SH-SY5Y (cell line): ENCODE measurements around the gene GRIK1.

Source experiments
- GATA2 ChIP-seq: IDR thresholded peaks from 2 replicates; pipeline ENCODE4 v1.6.1; 2011; ENCODE audit warnings: mild to moderate bottlenecking, low read depth, low read length
- GATA3 ChIP-seq: IDR thresholded peaks from 2 replicates; pipeline ENCODE4 v1.6.1; 2011; ENCODE audit warnings: low read depth, mild to moderate bottlenecking, low read length, moderate library complexity

GRIK1 gene

DNA sequence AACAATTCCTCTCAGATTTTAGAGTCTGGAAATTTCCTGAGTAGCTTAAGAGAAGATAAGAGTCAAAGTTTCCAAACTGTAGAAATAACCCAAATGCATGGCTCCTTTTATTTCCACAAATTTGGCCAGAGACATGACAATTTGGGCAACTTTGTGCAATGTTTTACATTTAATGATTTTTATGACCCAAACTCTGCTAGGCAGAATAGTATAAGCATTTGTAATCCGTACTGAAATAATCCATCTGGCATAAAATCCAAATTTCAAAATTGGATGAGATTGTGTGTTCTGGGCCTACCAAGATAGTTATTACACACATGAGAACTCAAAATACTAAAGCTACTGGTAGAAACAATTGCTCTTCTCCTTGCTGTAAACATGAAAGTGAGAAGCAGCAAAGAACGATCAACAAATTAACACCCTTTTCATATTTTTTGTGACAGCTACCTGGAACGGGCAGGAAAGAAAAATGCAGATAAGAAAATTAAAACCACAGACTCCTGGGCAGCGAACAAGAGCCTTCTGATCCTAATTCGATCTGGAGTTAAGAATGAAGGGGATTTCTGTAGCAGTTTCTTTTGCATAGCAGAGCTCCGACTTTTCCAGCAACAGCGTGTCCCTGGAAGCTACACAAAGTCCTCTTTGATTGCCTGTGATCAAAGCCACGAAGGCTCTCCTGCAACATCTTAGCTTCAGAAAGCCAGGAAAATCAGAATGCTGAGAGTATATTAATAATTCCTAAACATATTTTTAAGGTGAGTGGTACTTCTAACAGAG, 191.2 kb downstream of the GRIK1 start:
- no peak for TF ChIP-seq GATA3
- TF ChIP-seq GATA2 = no peak

DNA sequence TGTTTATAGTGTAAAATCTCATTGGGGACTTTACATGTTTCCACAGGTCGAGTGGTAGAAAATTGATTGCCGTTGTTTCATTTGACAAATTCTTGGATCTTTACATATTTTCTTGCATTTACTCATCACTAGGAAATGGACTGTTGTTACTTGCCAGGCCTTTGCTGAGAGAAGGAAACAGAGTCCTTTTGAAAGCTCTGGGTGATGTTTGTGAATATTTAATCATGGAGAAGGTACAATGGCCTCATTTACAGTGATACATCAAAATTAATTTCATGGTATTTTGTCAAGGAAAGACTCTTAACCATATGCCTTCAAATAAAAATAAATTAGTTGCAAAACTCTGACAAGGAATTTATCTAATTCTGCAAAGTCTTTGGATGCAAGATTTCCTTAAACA, 198.0 kb downstream of the GRIK1 start:
- TF ChIP-seq GATA3 = no peak

DNA sequence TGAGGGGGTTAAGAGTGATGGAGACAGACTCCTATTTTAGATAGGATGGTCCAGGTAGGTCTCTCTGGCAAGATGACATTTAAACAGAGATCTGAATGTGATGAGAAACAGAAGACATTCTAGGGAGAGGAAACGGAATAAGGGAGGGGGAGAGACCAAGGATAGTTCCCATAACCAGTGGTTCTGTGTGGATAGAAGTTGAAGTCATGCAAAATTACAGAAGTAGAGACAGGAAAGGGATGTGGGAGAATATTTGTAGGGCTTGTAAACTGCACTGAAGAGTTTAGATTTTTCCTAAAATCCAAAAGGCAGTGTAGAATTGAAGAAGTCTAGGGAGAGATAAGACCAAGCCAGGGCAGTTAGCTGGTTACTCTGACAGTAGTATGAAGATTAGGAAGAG, 200.6 kb downstream of the GRIK1 start:
- TF ChIP-seq GATA2 = no peak
- TF ChIP-seq GATA3 = no peak

DNA sequence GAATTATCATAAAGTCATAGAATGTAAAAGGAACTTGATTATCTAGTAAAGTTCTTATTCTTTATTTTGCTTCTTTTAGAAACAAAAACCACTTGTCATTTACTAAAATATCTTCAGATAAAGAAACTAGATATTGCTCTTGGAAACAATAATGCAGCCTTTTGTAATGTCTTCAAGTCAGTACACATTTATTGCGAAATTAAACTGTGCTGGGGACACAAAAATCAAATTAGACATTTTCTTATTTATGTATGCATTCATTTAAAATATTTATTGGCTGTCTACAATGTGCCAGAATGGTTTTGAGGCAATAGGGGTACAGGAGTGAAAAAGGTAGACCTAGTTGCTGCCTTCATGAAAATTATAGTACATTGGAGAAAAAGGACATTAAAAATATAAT, 201.1 kb downstream of the GRIK1 start:
- no peak for TF ChIP-seq GATA2
- TF ChIP-seq GATA3 = no peak

DNA sequence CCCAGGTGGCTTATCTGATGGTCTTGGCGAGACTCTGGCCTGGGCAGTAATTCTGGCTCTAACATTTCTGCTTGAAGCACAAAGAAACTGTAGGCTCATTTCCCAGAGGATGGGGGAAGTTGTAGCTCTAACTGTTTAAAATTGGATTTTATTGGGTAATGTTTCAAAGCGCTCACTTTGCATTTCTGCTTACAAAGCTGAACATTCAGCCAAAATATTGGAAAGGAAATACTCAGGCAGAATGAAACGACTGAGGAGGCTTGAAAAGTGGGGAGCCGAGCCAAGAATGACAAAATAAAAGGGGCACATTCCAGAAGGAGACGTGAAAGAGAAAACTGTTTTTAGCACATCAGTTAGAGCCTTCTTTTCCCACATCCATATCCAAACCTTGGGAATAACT, 202.6 kb downstream of the GRIK1 start:
- TF ChIP-seq GATA3 (no peak), GATA2 (no peak)

DNA sequence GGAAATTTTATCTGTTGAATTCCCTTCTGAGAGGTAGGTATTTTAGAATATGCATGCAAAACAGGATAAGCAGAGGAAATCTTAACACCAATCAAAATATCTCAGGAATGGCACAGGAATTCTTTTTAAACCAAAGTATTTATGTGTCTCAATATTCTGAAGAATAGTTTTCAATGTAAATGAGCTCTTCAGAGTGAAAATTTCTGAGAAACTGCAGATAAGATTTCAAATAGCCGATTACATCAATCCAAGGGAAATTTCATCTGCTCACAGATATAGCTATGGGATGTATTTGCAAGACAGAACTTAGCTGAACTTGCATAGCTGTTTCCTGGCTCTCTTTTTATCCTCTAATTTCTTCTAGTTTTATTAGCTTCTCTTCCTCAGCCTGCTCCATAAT, 209.5 kb downstream of the GRIK1 start:
- TF ChIP-seq GATA3 (no peak), GATA2 (no peak)

DNA sequence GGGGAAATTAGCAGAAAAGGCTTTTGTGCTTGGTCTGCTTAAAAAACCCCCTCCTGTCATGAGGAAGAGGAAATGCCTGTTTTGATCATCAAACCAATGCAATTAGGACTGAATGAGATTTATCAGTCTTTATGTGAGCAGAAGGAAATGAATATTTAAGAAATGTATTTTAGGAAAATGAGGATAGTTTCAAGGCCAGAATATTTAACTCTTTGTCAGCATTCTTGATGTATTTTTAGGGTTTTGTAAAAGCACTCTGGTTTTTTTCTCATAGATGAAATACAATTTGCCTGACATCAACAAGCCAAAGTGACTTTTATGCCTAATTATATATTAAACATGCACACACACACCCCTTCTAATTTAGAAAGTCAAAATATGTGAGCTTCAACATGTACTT, 213.8 kb downstream of the GRIK1 start:
- TF ChIP-seq GATA2 = no peak
- no peak for TF ChIP-seq GATA3

DNA sequence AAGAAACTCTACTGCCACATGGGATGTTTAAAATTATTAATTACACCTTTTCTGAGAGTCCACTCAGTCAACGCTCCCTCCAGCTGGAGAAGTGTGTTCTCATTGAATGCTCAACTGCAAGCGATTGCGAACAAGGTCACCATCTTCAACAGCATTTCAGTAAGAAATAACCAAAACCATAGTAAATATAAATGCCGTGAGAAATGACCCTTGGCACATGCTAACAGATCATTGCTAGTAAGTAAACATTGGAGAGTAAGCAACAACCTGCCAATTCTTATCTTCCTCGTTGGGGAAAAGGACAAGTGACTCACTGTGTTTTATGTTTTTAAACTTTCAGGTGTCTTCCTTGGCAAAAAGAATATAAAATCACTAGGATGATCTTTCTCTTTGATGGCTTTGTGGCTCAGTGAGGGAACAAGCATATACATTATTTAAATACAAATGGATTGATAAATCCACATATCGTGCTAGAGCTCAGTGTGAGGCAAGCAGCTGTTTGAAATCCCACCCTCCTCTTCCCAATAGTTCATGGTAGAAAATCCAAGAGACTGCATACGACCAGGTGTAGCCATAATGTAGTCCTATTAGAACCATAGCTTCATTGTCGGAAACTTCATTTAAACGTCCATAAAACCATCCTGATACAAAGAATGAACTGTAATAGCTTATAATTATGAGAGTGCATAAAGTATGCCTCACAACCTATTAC, 214.6 kb downstream of the GRIK1 start:
- TF ChIP-seq GATA3 = no peak
- TF ChIP-seq GATA2 = no peak

DNA sequence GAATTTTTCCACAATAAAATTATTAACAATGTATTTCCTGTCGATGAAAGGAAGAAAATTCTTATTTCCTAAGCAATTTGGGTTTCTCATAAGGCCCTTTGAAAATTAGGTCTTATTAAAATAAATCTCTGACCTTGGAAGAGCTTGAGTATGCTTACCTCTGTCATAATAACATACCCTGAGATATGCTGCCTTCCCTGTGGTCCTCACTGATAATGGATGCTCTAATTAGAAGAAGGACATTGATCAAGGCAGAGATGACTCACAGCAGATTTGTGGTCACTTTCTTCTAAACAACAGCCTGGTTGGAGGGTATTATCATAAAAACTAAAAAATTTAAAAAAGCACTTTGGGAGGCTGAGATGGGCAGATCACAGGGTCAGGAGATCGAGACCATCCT, 217.8 kb downstream of the GRIK1 start:
- TF ChIP-seq GATA3 (no peak), GATA2 (no peak)

DNA sequence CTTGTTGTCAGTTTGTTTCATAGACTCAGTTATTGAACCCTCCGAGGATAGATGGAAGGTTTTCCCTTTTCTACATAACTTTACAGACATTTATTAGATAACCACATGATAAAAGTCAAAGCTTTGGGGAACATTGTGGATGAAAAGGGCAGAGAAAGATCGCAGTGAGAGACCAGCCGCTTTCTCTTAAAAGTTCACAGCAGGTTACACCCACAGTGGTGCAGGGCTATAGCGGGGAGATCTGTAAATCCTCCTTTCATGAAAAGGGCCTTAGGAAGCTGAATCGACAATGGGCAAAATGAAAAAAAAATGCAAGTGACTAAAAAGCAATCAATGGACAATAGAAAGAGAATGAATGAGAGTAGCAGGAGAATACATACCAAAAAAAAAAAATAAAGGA, 218.6 kb downstream of the GRIK1 start:
- no peak for TF ChIP-seq GATA3
- TF ChIP-seq GATA2 = no peak

DNA sequence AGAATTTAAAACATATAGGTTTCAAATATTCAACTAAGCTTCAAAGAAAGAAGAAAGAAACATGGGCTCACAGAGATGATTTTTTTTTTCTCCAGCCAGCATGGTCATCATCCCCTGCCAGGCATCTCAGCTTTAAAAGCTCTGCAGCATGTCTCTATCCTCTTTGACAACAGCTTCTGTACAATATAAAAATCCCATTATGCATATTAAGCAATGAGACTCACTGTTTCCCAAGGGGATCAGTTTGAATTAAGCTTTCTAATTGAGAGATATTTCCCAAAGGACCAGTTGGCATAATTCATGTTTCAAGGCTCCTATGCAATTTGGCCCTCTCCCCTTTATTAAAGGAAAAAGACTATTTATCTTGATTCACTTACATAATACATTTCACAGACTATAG, 220.3 kb downstream of the GRIK1 start:
- no peak for TF ChIP-seq GATA3
- TF ChIP-seq GATA2 = no peak

DNA sequence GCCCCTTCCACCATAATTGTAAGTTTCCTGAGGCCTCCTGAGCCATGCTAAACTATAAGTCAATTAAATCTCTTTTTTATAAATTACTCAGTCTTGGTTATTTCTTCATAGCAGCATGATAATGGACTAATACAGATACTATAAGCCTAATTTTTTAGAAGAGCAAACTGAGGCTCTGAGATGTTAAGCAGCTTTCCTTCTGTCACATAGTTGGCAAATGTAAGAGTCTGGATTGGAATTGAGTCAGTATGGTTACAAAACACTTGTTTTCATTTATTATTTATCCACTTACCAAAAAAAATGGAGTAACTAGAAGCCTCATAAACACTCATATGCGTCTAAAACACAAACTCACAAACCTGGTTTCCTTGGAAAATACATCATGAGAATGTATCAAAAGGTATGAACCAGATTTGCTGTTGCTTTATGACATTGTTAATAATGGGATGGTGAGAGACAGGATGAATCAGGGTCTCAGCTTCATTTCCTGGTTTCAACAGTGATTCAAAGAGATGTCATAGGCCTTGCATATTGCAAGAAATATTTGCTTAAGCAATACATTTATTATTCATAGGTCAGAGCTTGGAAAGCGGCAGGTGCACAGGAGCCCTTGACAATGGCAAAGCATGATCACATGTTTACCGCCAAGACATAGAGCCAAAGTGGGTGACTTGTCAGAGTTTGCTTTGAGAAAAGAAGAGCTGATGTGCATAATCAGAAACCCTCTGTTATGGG, 221.5 kb downstream of the GRIK1 start:
- no peak for TF ChIP-seq GATA2
- no peak for TF ChIP-seq GATA3

DNA sequence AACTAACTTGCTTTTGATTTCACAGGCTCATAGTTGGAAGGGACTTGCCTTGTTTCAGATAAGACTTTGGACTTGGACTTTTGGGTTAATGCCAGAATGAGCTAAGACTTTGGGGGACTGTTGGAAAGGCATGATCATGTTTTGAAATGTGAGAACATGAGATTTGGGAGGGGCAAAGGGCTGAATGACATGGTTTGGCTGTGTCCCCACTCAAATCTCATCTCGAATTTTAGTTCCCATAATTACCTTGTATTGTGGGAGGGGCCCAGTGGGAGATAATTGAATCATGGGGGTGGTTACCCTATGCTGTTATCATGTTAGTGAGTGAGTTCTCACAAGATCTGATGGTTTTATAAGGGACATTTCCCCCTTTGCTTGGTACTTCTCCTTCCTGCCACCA, 222.1 kb downstream of the GRIK1 start:
- no peak for TF ChIP-seq GATA3
- no peak for TF ChIP-seq GATA2

DNA sequence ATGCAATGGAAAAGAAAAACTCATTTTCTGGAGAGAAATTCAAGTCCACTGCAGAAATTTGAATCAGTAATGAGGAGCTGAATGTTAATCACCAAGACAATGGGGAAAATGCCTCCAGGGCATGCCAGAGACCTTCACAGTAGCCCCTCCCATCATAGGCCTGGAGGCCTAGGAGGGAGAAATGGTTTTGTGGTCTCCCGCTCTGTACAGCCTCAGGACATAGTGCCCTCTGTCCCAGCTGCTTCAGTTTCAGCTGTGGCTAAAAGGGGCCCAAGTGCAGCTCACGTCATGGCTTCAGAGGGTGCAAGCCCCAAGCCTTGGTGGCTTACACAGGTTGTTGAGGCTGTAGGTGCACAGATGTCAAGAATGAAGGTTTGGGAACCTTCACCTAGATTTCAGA, 223.0 kb downstream of the GRIK1 start:
- no peak for TF ChIP-seq GATA2
- TF ChIP-seq GATA3 = no peak

DNA sequence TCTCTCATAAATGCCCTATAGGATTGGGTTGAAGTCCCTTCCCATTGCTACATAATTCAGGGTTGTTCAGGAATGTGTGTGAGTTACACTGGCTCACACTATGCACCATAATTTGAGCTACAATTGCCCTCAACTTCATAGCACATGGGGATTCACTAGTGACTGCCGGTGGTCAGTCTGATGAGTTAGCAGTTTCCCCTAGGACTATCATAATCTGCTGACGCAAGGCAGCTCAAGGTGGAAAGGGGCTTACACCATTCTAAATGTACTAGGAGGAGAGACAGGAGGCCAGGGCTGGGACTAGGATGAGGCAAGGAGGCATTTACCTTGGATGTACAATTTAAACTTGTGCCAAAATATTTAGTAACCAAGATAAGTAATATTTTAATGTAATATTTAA, 224.7 kb downstream of the GRIK1 start:
- no peak for TF ChIP-seq GATA2
- TF ChIP-seq GATA3 = no peak

DNA sequence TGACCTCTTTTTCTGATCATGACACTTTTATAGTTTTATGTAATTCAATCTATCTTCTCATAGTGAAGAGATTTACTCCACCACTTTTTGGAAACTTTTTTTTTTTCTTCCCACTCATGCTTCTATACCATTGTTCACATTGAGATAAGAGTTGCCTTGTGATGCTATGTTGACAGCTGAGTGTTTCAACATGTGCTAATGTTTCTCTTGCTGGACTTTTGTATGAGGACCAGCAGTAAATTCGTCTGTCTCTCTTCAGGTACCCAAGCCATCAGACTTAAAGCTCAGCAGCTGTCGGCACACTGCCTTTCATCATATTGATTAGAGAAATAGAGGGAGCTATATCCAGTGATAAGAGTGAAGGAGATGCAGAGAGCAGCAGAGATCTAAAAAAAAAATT, 227.0 kb downstream of the GRIK1 start:
- TF ChIP-seq GATA3 (no peak), GATA2 (no peak)
